SU-DHL-6 (cell line): ENCODE data around the gene IFITM5.

ENCODE experiments used
- EZH2phosphoT487 ChIP-seq: fragments of 200-600 bp; sonication (generic), shearing (Covaris generic); conservative IDR thresholded peaks from 2 replicates; pipeline ENCODE4 v1.6.1; 2018; ENCODE audit warnings: mild to moderate bottlenecking, antibody characterized with exemption, low read length, moderate library complexity, mixed read lengths
- TF ChIP-seq, protein P1 (sequence below): fragments of 200-600 bp; sonication (generic); IDR thresholded peaks from one replicate; pipeline ENCODE4 v1.5.1; 2017; ENCODE audit warnings: antibody characterized with exemption, mild to moderate bottlenecking, low read length, moderate library complexity; ENCODE audit not compliant: insufficient read depth, poor library complexity, severe bottlenecking

DNA sequence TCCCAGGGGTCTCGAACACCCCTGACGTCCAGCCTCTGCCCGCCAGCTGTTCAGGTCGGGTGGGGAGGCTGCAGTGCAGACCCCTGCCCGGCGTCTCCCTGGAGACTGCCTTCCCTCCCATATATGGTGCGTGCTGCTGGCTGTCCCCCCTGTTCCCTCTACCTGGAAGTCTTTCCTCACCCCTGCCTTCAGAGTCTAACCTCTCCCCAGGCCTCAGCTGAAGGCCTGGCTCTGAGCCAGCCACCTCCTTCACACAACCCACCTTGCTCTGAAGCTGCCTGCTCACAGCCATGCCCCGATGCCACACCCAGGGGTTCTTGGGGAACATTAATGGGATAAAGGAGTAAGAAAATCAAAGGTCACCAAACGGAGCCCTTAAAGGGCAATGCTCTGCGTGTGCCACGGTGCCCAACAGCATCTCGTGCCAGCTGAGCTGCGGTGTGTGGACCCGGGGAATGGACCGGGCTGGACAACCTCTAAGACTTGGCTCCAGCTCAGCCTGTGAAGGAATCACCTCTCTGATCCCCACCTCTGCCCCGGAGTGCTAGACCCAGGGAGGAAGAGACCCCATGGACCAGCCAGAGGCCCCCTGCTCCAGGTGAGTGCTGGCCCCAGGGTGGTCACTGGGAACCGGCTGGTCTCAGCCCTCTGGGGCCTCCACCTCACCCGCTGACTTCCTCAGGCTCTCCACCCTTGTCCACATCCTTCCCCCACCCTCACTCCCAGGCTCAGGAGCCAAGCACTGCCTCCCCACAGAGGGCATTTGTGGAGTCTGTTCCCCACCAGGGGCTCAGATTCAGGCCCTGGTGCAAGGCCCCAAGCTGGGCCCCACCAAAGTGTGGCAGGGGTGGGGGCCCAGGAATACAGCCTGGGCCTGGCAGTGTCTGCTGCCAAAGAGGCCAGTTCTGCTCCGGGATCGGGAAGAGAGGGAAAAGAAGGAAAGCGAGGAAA, 21.1 kb downstream of the IFITM5 start, which contains the start of gene NLRP6:
- TF ChIP-seq, protein P1, sequence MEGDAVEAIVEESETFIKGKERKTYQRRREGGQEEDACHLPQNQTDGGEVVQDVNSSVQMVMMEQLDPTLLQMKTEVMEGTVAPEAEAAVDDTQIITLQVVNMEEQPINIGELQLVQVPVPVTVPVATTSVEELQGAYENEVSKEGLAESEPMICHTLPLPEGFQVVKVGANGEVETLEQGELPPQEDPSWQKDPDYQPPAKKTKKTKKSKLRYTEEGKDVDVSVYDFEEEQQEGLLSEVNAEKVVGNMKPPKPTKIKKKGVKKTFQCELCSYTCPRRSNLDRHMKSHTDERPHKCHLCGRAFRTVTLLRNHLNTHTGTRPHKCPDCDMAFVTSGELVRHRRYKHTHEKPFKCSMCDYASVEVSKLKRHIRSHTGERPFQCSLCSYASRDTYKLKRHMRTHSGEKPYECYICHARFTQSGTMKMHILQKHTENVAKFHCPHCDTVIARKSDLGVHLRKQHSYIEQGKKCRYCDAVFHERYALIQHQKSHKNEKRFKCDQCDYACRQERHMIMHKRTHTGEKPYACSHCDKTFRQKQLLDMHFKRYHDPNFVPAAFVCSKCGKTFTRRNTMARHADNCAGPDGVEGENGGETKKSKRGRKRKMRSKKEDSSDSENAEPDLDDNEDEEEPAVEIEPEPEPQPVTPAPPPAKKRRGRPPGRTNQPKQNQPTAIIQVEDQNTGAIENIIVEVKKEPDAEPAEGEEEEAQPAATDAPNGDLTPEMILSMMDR: no peak
- TF ChIP-seq EZH2phosphoT487: no peak
